Esophagus muscularis mucosa (tissue), 4 donors: ENCODE measurements around the gene MCM9.

Experiments
- EP300 ChIP-seq: sonication (generic); formaldehyde crosslinking; IDR thresholded peaks from one replicate; pipeline ENCODE4 v1.6.1; 2017; ENCODE audit warnings: antibody characterized with exemption
- POLR2A ChIP-seq: fragments of 450-650 bp; IDR thresholded peaks from one replicate; pipeline ENCODE4 v1.6.1; 2017; ENCODE audit warnings: antibody characterized with exemption, moderate library complexity, mild to moderate bottlenecking, low read depth
- TF ChIP-seq, protein P1 (sequence below), 3 experiments: fragments of 200-600 bp in 2 of 3; fragments of 450-650 bp in 1 of 3; sonication (generic) in 2 of 3; IDR thresholded peaks; one replicate each; pipeline ENCODE4 v1.5.1; 2017 to 2019; ENCODE audit warnings: antibody characterized with exemption in 3 of 3, mild to moderate bottlenecking in 2 of 3, moderate library complexity in 1 of 3

- TF ChIP-seq EP300 (no peak), POLR2A (no peak)
- TF ChIP-seq, protein P1, sequence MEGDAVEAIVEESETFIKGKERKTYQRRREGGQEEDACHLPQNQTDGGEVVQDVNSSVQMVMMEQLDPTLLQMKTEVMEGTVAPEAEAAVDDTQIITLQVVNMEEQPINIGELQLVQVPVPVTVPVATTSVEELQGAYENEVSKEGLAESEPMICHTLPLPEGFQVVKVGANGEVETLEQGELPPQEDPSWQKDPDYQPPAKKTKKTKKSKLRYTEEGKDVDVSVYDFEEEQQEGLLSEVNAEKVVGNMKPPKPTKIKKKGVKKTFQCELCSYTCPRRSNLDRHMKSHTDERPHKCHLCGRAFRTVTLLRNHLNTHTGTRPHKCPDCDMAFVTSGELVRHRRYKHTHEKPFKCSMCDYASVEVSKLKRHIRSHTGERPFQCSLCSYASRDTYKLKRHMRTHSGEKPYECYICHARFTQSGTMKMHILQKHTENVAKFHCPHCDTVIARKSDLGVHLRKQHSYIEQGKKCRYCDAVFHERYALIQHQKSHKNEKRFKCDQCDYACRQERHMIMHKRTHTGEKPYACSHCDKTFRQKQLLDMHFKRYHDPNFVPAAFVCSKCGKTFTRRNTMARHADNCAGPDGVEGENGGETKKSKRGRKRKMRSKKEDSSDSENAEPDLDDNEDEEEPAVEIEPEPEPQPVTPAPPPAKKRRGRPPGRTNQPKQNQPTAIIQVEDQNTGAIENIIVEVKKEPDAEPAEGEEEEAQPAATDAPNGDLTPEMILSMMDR (IDR thresholded peaks at IDR 0.05), result no peak
These were observed 47.6 kb upstream of the MCM9 start for GRCh38 chr6:118982575-118982911.
